22Rv1 (cell line): ENCODE data around the gene FYN.

Experiments
- H3K27ac ChIP-seq: fragments of 450-650 bp; 2 replicates; pipeline ENCODE4 v1.5.1; 2017
- ZFX ChIP-seq: fragments of 450-650 bp; IDR thresholded peaks from 2 replicates; pipeline ENCODE4 v1.6.1; 2017; ENCODE audit warnings: antibody characterized with exemption, borderline replicate concordance
- TF ChIP-seq, protein P1 (sequence below): fragments of 450-650 bp; IDR thresholded peaks from 2 replicates; pipeline ENCODE4 v1.5.1; 2017; ENCODE audit warnings: mild to moderate bottlenecking

The FYN gene

DNA sequence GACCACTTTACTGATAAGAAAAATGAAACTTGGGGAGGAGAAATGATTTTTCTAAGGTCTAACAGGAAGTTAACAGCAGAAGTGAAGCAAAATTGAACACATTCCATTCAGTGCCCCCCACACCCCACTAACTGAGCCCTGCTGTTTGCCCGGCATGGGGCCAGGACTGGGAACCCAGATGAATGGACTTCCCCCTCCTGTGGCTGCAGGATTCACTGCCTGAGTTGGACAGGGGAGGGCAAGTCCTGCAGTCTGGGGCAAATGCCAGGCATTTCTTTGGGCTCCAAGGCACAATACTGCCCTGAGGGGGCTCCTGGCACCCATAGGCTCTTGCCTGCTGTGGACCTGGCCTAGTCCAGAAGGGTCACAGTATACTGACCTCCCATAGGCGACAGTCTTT lies 28.3 kb downstream of the FYN start:
- H3K27ac ChIP-seq: no peak overlapping the region
- TF ChIP-seq, protein P1, sequence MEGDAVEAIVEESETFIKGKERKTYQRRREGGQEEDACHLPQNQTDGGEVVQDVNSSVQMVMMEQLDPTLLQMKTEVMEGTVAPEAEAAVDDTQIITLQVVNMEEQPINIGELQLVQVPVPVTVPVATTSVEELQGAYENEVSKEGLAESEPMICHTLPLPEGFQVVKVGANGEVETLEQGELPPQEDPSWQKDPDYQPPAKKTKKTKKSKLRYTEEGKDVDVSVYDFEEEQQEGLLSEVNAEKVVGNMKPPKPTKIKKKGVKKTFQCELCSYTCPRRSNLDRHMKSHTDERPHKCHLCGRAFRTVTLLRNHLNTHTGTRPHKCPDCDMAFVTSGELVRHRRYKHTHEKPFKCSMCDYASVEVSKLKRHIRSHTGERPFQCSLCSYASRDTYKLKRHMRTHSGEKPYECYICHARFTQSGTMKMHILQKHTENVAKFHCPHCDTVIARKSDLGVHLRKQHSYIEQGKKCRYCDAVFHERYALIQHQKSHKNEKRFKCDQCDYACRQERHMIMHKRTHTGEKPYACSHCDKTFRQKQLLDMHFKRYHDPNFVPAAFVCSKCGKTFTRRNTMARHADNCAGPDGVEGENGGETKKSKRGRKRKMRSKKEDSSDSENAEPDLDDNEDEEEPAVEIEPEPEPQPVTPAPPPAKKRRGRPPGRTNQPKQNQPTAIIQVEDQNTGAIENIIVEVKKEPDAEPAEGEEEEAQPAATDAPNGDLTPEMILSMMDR: no peak
- TF ChIP-seq ZFX: no peak

DNA sequence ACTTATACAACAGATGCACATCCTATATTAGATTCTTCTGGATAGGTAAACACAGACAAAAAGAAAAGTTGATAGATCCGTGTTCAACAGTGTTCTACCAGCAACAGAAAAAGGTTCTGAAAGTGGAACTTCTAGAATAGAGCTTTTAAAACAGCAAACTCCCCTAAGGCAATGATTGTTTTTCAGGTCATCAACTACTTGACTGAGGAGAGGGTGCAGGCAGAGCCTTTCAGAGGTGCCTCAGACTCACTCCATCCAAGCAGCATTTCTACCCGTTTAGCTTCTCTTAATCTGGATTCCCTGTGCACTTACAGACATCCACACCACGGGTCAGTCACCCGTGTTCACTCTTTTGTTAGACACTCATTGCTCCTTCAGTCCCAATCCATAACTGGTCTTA lies 28.9 kb downstream of the FYN start:
- no peak overlapping the region for H3K27ac ChIP-seq

GRCh38 chr6:111843347-111844147 lies 29.7 kb downstream of the FYN start:
- no peak overlapping the region for H3K27ac ChIP-seq
- TF ChIP-seq, protein P1: no peak
- TF ChIP-seq ZFX: no peak

More for the DNA sequence above, 28.9 kb downstream of the FYN start:
- TF ChIP-seq ZFX: no peak
- TF ChIP-seq, protein P1: no peak

- TF ChIP-seq, protein P1: no peak
- no peak for TF ChIP-seq ZFX
- H3K27ac ChIP-seq: no peak overlapping the region
These were observed 30.4 kb downstream of the FYN start for GRCh38 chr6:111842891-111843290.

DNA sequence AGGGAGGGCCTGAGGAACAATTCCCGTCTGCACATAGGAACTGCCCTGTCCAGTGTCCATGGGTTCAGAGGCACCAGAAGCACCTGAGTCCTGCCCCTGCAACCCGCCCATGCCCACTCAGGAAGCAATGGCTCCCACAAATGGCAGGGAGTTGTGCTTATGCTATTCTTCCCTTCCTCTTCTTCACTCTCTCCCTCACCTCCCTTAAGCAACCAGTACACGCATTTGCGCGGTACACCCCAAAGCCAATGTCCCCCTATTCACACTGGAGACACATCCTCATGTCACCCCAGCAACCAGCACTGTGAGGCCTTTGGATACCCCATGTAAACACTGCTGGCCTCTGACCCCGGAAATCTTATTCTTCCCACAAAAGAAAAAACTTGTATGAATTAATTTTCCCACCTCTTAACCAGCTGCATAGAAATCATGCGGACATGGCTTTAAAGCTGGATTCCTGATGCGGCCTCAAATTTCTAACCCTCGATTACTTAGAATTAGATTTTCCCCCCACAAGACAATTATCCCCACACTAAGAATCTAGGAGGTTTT lies 30.9 kb downstream of the FYN start:
- H3K27ac ChIP-seq: no peak overlapping the region
- TF ChIP-seq, protein P1: no peak
- TF ChIP-seq ZFX: no peak

DNA sequence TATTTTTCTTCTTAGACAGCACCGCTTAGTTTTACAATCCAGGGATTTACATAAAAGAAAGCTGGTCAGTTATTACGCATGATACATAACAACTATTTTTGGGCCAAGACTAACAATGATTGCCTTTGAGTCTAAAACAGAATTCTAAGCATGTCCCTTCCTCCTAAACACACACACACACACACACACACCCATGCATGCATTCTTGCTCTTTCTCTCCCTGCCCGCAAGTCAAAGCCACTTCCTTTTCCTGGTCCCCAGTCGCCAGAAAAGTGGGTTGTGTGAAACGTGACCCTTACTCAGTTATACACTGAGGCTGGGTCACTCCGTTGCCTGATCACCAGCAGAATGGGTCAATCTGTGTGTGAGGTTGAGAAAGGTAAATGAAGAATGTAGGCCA lies 31.4 kb downstream of the FYN start:
- no peak overlapping the region for H3K27ac ChIP-seq

More for the DNA sequence above, 31.4 kb downstream of the FYN start:
- TF ChIP-seq, protein P1: no peak
- no peak for TF ChIP-seq ZFX
